Measurements from ENCODE around the gene CSTF1. TPM values are rescaled to one million over a fixed set of nuclear protein-coding genes. Genes with fewer than 3 reads are reported as not detected.

The CSTF1 gene
- total RNA-seq, 1 donor from 2014 or later: 48.4 TPM

GRCh38 chr20:56449459-56449858 lies 57.0 kb downstream of the CSTF1 start:
- Mint-ChIP-seq H3K27ac (no peak overlapping the region), H3K36me3 (no peaks in the 10 kb centered on the region), H3K27me3 (peaks cover 3% of the 10 kb centered on the region), H3K4me3 (no peak overlapping the region), H3K9me3 (no peaks in the 10 kb centered on the region), H3K4me1 (ENCODE audit: unreplicated experiment) (no peaks in the 10 kb centered on the region)
- TF ChIP-seq CTCF (conservative IDR thresholded peaks at IDR 0.05): no peak
- no peak for DNase-seq (ENCODE audit: extremely low spot score, unreplicated experiment)

DNA sequence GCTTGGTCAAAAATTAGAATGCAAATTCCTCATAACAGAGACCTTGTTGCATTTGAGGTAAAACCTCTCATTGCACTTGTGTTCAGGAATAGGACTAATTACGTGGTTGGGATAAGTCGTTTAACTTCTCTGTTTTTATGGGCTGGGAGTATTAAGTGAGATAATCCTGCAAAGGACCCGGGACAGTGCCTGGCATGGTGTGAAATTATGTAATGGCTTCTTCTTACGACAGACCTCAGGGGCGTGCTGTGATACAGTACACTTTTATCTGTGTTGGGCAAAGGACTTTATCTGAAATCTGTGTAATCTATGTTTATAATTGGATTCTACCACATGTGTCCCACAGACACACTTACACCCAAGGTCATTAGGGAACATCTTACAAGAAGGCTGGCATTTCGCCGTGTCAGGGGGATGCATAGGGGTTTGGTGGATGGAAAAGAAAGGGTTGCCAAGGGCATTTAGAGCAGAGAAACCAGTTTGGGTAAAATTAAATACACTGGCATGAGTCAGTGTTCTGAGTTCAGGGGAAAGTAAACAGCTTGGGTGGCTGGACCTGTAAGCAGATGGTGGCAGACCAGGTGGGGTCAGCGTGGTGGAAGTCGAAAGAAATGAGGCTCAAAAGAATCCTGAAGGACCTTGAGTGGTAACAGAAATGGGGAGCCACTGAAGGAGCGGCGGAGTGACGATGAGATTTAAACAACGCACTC lies 58.8 kb downstream of the CSTF1 start:
- no peak for TF ChIP-seq CTCF (conservative IDR thresholded peaks at IDR 0.05)
- H3K4me1 Mint-ChIP-seq (ENCODE audit: unreplicated experiment): no peaks in the 10 kb centered on the region
- H3K36me3 Mint-ChIP-seq: no peaks in the 10 kb centered on the region
- no peaks in the 10 kb centered on the region for H3K9me3 Mint-ChIP-seq
- no peak overlapping the region for H3K4me3 Mint-ChIP-seq
- no peak overlapping the region for H3K27ac Mint-ChIP-seq
- DNase-seq (ENCODE audit: extremely low spot score, unreplicated experiment): no peak
- peaks cover 3% of the 10 kb centered on the region for H3K27me3 Mint-ChIP-seq

DNA sequence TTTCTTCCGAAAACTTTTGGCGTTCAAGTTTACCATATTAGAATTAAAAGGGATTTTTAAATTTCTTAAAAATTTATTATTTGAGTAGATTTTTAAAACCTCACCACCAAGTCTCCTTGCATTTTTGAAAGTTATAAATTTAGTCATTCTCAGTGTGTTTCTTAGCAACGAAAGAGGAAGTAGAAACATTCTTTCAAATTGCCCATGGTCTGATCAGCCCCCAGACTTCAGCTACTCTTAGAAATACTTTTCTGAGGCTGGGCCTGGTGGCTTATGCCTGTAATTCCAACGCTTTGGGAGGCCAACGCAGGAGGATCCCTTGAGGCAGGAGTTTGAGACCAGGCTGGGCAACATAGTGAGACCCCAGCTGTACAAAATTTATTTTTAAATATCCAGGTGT lies 60.9 kb downstream of the CSTF1 start:
- no peak overlapping the region for H3K27ac Mint-ChIP-seq
- no peak for DNase-seq (ENCODE audit: extremely low spot score, unreplicated experiment)
- H3K27me3 Mint-ChIP-seq: peaks cover 6% of the 10 kb centered on the region
- TF ChIP-seq CTCF (conservative IDR thresholded peaks at IDR 0.05): no peak
- H3K9me3 Mint-ChIP-seq: no peaks in the 10 kb centered on the region
- H3K4me3 Mint-ChIP-seq: no peak overlapping the region
- no peaks in the 10 kb centered on the region for H3K36me3 Mint-ChIP-seq
- no peaks in the 10 kb centered on the region for H3K4me1 Mint-ChIP-seq (ENCODE audit: unreplicated experiment)

DNA sequence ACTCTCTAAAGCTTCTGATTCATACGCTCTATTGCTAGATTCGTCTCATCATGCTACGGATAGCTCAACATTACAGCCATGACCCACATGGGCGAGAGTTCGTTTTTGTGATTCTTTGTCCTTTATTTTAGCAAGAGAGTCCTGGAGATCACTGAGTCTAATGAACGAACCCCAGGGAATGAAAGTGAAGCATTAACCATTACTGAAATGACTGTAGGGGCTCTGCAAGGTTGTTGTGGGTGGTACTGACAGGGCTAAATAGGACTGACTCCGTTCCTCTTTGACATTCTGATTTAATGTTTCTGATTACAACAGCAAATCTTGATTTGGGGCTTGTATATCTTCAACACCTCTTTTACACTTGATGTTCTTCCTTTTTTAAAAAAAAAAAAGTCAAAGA lies 62.3 kb downstream of the CSTF1 start:
- DNase-seq (ENCODE audit: extremely low spot score, unreplicated experiment): no peak
- no peaks in the 10 kb centered on the region for H3K36me3 Mint-ChIP-seq
- no peak for TF ChIP-seq CTCF (conservative IDR thresholded peaks at IDR 0.05)
- H3K4me3 Mint-ChIP-seq: no peak overlapping the region
- no peaks in the 10 kb centered on the region for H3K9me3 Mint-ChIP-seq
- H3K27me3 Mint-ChIP-seq: peaks cover 6% of the 10 kb centered on the region
- H3K27ac Mint-ChIP-seq: no peak overlapping the region
- no peaks in the 10 kb centered on the region for H3K4me1 Mint-ChIP-seq (ENCODE audit: unreplicated experiment)

Other genes starting within 250 kb of the CSTF1 start
- not detected in 2 replicates for gene MC3R, start 143.9 kb upstream of the CSTF1 start, total RNA-seq (ENCODE audit: low replicate concordance)
- 58.3 and 58.4 TPM in 2 replicates for gene FAM210B, start 33.7 kb upstream of the CSTF1 start, total RNA-seq (ENCODE audit: low replicate concordance)
- 20.3 and 42.7 TPM in 2 replicates for gene AURKA, start 430 bp upstream of the CSTF1 start, total RNA-seq (ENCODE audit: low replicate concordance)
- gene CASS4, start 19.6 kb downstream of the CSTF1 start, total RNA-seq (ENCODE audit: low replicate concordance): 0.38 and 0.56 TPM in 2 replicates
- gene RTF2, start 76.0 kb downstream of the CSTF1 start, total RNA-seq (ENCODE audit: low replicate concordance): 63.5 and 71.2 TPM in 2 replicates
- gene FAM209A, start 132.1 kb downstream of the CSTF1 start, total RNA-seq (ENCODE audit: low replicate concordance): 0.46 and 0.52 TPM in 2 replicates
- gene FAM209B, start 140.6 kb downstream of the CSTF1 start, total RNA-seq (ENCODE audit: low replicate concordance): 0.63 TPM in 1 of 2 replicates, not detected in the other
- gene TFAP2C, start 236.7 kb downstream of the CSTF1 start, total RNA-seq (ENCODE audit: low replicate concordance): 20.5 and 71.7 TPM in 2 replicates

All from type B pancreatic cell (in vitro differentiated cells).